Measurements from ENCODE around the gene ANTXR2.

Gene ANTXR2

GRCh38 chr4:79851625-79852304, 221.3 kb downstream of the ANTXR2 start:
- H3K27ac ChIP-seq, result no peak overlapping the region
- no peak for TF ChIP-seq CTCF (IDR thresholded peaks at IDR 0.05)
- no peak for TF ChIP-seq ZFX (IDR thresholded peaks at IDR 0.05; ENCODE audit: borderline replicate concordance)

Data from 22Rv1 (cell line).